Astrocyte (in vitro differentiated cells and primary cell): ENCODE data around the gene CHCHD6. TPM values are rescaled to one million over a fixed set of nuclear protein-coding genes. Genes with fewer than 3 reads are reported as not detected.

ENCODE experiments used
- DNase-seq: peaks from one replicate; pipeline ENCODE4 v3.0.0-alpha.2; 2010; ENCODE audit warnings: low read depth
- FAIRE-seq: peaks from 2 replicates; lab custom pipeline; 2011; peaks lifted over from hg19 to GRCh38; lab: Jason Lieb, UNC
- H2AFZ ChIP-seq: 2 replicates; pipeline ENCODE4 v1.6.0; 2012; ENCODE audit warnings: low read depth, low read length, inconsistent platforms
- H3K27ac ChIP-seq: 2 replicates; pipeline ENCODE4 v1.5.1; 2011; ENCODE audit warnings: low read depth, low read length, inconsistent platforms
- H3K27me3 ChIP-seq: 2 replicates; pipeline ENCODE4 v1.6.0; 2011; ENCODE audit warnings: low read length, inconsistent platforms; ENCODE audit not compliant: insufficient read depth
- H3K36me3 ChIP-seq: 2 replicates; pipeline ENCODE4 v1.5.1; 2011; ENCODE audit warnings: low read length, inconsistent platforms; ENCODE audit not compliant: insufficient read depth
- H3K4me1 ChIP-seq: 2 replicates; pipeline ENCODE4 v1.5.1; 2011; ENCODE audit warnings: low read length, inconsistent platforms; ENCODE audit not compliant: insufficient read depth
- H3K4me2 ChIP-seq: 2 replicates; pipeline ENCODE4 v1.6.0; 2012; ENCODE audit warnings: low read length, inconsistent platforms
- H3K4me3 ChIP-seq: 2 replicates; pipeline ENCODE4 v1.5.1; 2011; ENCODE audit warnings: low read depth, mild to moderate bottlenecking, low read length, inconsistent platforms; ENCODE audit not compliant: insufficient read depth
- H3K79me2 ChIP-seq: 2 replicates; pipeline ENCODE4 v1.6.0; 2012; ENCODE audit warnings: mild to moderate bottlenecking, low read length, inconsistent platforms; ENCODE audit not compliant: insufficient read depth
- H3K9ac ChIP-seq: 2 replicates; pipeline ENCODE4 v1.6.0; 2012; ENCODE audit warnings: mild to moderate bottlenecking, low read length, inconsistent platforms
- H3K9me3 ChIP-seq: 2 replicates; pipeline ENCODE4 v1.5.1; 2012; ENCODE audit warnings: low read depth, mild to moderate bottlenecking, low read length, inconsistent platforms; ENCODE audit not compliant: insufficient read depth
- H4K20me1 ChIP-seq: 2 replicates; pipeline ENCODE4 v1.6.0; 2012; ENCODE audit warnings: low read length, inconsistent platforms; ENCODE audit not compliant: insufficient read depth
- H3K27ac Mint-ChIP-seq: one replicate; pipeline ENCODE4 v1.8.0; 2021; ENCODE audit warnings: mild to moderate bottlenecking, mixed read lengths; ENCODE audit not compliant: unreplicated experiment
- H3K27me3 Mint-ChIP-seq: one replicate; pipeline ENCODE4 v1.8.0; 2021; ENCODE audit warnings: low read depth, mixed read lengths; ENCODE audit not compliant: unreplicated experiment
- H3K36me3 Mint-ChIP-seq: one replicate; pipeline ENCODE4 v1.8.0; 2021; ENCODE audit warnings: low read depth, mixed read lengths; ENCODE audit not compliant: unreplicated experiment
- H3K4me1 Mint-ChIP-seq: one replicate; pipeline ENCODE4 v1.8.0; 2021; ENCODE audit warnings: low read depth, mixed read lengths; ENCODE audit not compliant: unreplicated experiment
- H3K4me3 Mint-ChIP-seq: one replicate; pipeline ENCODE4 v1.8.0; 2021; ENCODE audit warnings: mild to moderate bottlenecking, moderate library complexity, mixed read lengths; ENCODE audit not compliant: unreplicated experiment
- H3K9me3 Mint-ChIP-seq: one replicate; pipeline ENCODE4 v1.8.0; 2021; ENCODE audit warnings: mild to moderate bottlenecking, mixed read lengths; ENCODE audit not compliant: unreplicated experiment
- CTCF ChIP-seq: IDR thresholded peaks from 2 replicates; pipeline ENCODE4 v1.5.1; 2011; ENCODE audit warnings: low read depth, mild to moderate bottlenecking, inconsistent platforms, low read length, moderate library complexity; ENCODE audit not compliant: insufficient read depth
- EZH2 ChIP-seq: IDR thresholded peaks from 2 replicates; pipeline ENCODE4 v1.6.1; 2012; ENCODE audit warnings: mild to moderate bottlenecking, low read length, inconsistent platforms; ENCODE audit not compliant: insufficient read depth
- total RNA-seq: library from RNA; stranded (reverse); gene quantifications from 2 replicates; pipeline ENCODE4 v1.2.1, GENCODE V29; 2021

Gene CHCHD6
- total RNA-seq, 1 donor from 2014 or later, result 21.1 TPM

GRCh38 chr3:127002195-127003174 lies 298.4 kb downstream of the CHCHD6 start:
- Histone ChIP-seq H3K27ac (peak overlapping the region; percentile 87), H3K79me2 (peaks cover 63% of the 10 kb centered on the region), H3K4me2 (peak overlapping the region; percentile 80), H4K20me1 (peaks cover 30% of the 10 kb centered on the region), H3K4me1 (peaks cover 37% of the 10 kb centered on the region), H3K9me3 (no peaks in the 10 kb centered on the region), H3K27me3 (no peaks in the 10 kb centered on the region), H2AFZ (peak overlapping the region; percentile 68), H3K36me3 (no peaks in the 10 kb centered on the region), H3K4me3 (no peak overlapping the region), H3K9ac (peak overlapping the region; percentile 80)
- no peak for FAIRE-seq
- Mint-ChIP-seq H3K27me3 (no peaks in the 10 kb centered on the region), H3K4me3 (peak overlapping the region; percentile 40), H3K27ac (peak overlapping the region; percentile 89), H3K9me3 (no peaks in the 10 kb centered on the region), H3K4me1 (peaks cover 16% of the 10 kb centered on the region), H3K36me3 (peaks cover 3% of the 10 kb centered on the region)
- peak; percentile 86 for DNase-seq
- no peak for TF ChIP-seq EZH2
- TF ChIP-seq CTCF, result peak; percentile 35

GRCh38 chr3:127003175-127003555 lies 299.1 kb downstream of the CHCHD6 start:
- no peak overlapping the region for H3K9ac ChIP-seq
- H3K27me3 ChIP-seq, result no peaks in the 10 kb centered on the region
- H3K4me3 ChIP-seq, result no peak overlapping the region
- no peak for DNase-seq
- H3K36me3 ChIP-seq, result no peaks in the 10 kb centered on the region
- no peak overlapping the region for H3K4me2 ChIP-seq
- H3K79me2 ChIP-seq, result peaks cover 62% of the 10 kb centered on the region
- Mint-ChIP-seq H3K36me3 (peaks cover 4% of the 10 kb centered on the region), H3K4me3 (no peak overlapping the region), H3K4me1 (peaks cover 16% of the 10 kb centered on the region), H3K27ac (no peak overlapping the region), H3K9me3 (no peaks in the 10 kb centered on the region), H3K27me3 (no peaks in the 10 kb centered on the region)
- H3K9me3 ChIP-seq, result no peaks in the 10 kb centered on the region
- H3K27ac ChIP-seq, result peak overlapping the region; percentile 6
- TF ChIP-seq CTCF, result no peak
- TF ChIP-seq EZH2, result no peak
- no peak overlapping the region for H2AFZ ChIP-seq
- peaks cover 37% of the 10 kb centered on the region for H3K4me1 ChIP-seq
- no peak for FAIRE-seq
- peaks cover 27% of the 10 kb centered on the region for H4K20me1 ChIP-seq
